Eye (tissue), 1 donor: ENCODE data around the gene ISG20L2.
"Not testable (repeated sequence)": the region's sequence is repeated elsewhere in the genome, so short reads cannot be mapped to it uniquely, and the experiment has no call there.

Experiments used
- DNase-seq: peaks from one replicate; pipeline ENCODE4 v3.0.0-alpha.2; 2015

The ISG20L2 gene

GRCh38 chr1:156728599-156729462, at the start of gene ISG20L2:
Gene ISG20L2, minus strand, starts transcription at chr1:156728766. Its CDS starts 1,114 bp downstream, at chr1:156727652.
- peak; percentile 98 for DNase-seq

- DNase-seq = no peak
Measured at GRCh38 chr1:156777573-156777972, 49.0 kb upstream of the ISG20L2 start.

- no peak for DNase-seq
Measured at GRCh38 chr1:156776942-156777341, 48.4 kb upstream of the ISG20L2 start.

- no peak for DNase-seq
Measured at GRCh38 chr1:156775799-156776198, 47.2 kb upstream of the ISG20L2 start.

GRCh38 chr1:156773607-156774006, 45.0 kb upstream of the ISG20L2 start:
- no peak for DNase-seq

- DNase-seq = peak; percentile 59
Measured at GRCh38 chr1:156772728-156773497, 44.3 kb upstream of the ISG20L2 start.

GRCh38 chr1:156772222-156772621, 43.7 kb upstream of the ISG20L2 start:
- no peak for DNase-seq

GRCh38 chr1:156768610-156769295, 40.2 kb upstream of the ISG20L2 start:
- DNase-seq = no peak

GRCh38 chr1:156767879-156768604, 39.5 kb upstream of the ISG20L2 start:
- no peak for DNase-seq

GRCh38 chr1:156767101-156767878, 38.7 kb upstream of the ISG20L2 start, which contains the start of gene PRCC:
Gene PRCC, plus strand, starts transcription at chr1:156767535. Its CDS starts 237 bp downstream, at chr1:156767772.
- DNase-seq = peak; percentile 100

- DNase-seq = no peak
Measured at GRCh38 chr1:156766298-156767100, 37.9 kb upstream of the ISG20L2 start.

GRCh38 chr1:156765666-156766065, 37.1 kb upstream of the ISG20L2 start:
- no peak for DNase-seq

GRCh38 chr1:156765136-156765535, 36.6 kb upstream of the ISG20L2 start:
- DNase-seq = not testable (repeated sequence)

GRCh38 chr1:156760796-156761104, 32.2 kb upstream of the ISG20L2 start:
- no peak for DNase-seq

GRCh38 chr1:156760092-156760795, 31.7 kb upstream of the ISG20L2 start:
- DNase-seq = peak; percentile 56

- DNase-seq = not testable (repeated sequence)
Measured at GRCh38 chr1:156757572-156758253, 29.1 kb upstream of the ISG20L2 start.

GRCh38 chr1:156756355-156756754, 27.8 kb upstream of the ISG20L2 start:
- DNase-seq = no peak

- DNase-seq = no peak
Measured at GRCh38 chr1:156755527-156755950, 27.0 kb upstream of the ISG20L2 start.

- DNase-seq = peak; percentile 15
Measured at GRCh38 chr1:156754219-156754618, 25.7 kb upstream of the ISG20L2 start.
